ENCODE measurements around the gene TMCC1.

DNA sequence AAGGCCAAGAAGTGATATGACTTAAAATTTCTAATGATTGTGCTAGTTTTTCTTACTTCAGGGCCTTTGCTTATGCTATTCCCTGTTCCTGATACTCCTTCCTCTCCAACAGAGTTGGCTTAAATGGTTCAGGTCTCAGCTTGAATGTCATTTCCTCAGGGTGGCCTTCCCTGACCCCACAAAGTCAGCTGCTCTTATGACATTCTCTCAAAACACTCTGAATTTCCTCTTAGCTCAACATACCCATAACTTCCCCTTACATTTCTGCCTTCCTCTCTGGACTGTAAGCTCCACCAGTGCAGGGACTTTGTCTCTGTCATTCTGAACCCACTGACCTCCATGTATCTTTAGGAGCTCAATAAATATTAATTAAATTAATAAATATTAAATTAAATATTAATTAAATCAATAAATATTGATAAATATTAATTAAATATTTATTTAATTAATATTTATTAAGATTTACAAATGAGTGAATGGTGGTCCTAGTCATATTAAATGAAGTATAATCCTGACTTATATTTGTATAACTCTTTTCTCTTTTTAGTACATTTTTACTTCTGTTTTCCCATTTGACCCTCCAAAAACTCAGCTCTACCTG lies 17.9 kb upstream of the TMCC1 start:
- TF ChIP-seq CTCF (IDR thresholded peaks at IDR 0.05), result no peak
- no peak for TF ChIP-seq POLR2A (IDR thresholded peaks at IDR 0.05)
